ENCODE data around the gene SLC2A5.

DNA sequence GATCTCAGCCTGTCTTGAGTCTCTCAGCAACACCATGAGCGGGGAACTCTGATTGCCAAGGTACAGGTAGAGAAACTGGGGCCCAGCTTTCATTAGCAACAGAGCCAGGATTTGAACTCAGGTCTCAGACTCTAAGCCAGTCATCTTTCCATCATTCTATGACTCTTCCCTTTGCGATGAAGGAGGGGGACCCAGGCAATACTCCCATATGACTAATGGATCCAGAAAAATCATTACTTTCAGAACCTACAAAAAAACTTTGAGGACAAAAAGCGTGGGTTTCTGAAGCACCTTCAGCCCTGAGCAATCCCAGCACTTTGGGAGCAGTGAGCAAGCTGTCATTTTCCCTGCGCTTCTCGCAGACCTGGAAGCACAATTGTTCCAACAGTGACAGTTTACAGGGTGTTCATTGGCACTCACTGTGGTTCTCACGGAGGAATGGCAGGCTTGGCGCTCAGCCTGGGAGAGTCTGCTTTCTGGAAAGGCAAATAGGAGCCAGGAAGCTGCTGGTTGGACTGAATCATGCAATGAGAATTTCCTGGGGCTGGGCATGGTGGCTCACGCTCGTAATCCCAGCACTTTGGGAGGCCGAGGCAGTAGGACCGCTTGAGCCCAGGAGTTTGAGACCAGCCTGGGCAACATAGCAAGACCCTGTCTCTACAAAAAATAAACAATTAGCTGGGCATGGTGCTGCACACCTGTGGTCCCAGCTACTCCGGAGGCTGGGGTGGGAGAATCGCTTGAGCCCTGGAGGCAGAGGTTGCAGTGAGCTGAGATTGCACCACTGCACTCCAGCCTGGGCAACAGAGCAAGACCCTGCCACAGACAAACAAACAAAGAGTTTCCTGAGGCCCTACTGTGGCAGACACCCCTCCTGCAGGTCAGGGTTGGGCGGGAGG is 83.3 kb downstream of the SLC2A5 start:
- TF ChIP-seq TAF1 (IDR thresholded peaks at IDR 0.05; ENCODE audit: borderline replicate concordance, insufficient read depth, low read length) (no peak), SIN3A (IDR thresholded peaks at IDR 0.05; ENCODE audit: borderline replicate concordance, insufficient read depth, low read length) (no peak)

All from PFSK-1 (cell line).